B cell (primary cell): ENCODE measurements around the gene SLC22A31. TPM values are rescaled to one million over a fixed set of nuclear protein-coding genes. Genes with fewer than 3 reads are reported as not detected.
A peak's percentile ranks its signal among the peaks of the same experiment; 100 is the strongest.

Experiments used
- ATAC-seq: fragments of 200-7000 bp; cut with Tn5 transposase; one replicate; pipeline ENCODE4 v1.10.0; 2021; ENCODE audit warnings: low read depth, mild to moderate bottlenecking, moderate number of reproducible peaks, moderate library complexity
- CTCF ChIA-PET: fragments of 350-600 bp; sonication (Branson Sonifier 250); formaldehyde crosslinking; loops from one replicate; lab custom pipeline; 2021; ENCODE audit warnings: antibody characterized with exemption, inconsistent platforms; lab: Charles Lee
- POLR2A ChIA-PET: fragments of 350-600 bp; sonication (Branson Sonifier 250); formaldehyde crosslinking; loops from one replicate; lab custom pipeline; 2021; ENCODE audit warnings: antibody characterized with exemption; lab: Charles Lee
- DNase-seq: peaks from one replicate; pipeline ENCODE4 v3.0.0; 2013
- H2AFZ ChIP-seq: 2 replicates; pipeline ENCODE4 v1.6.1; 2012; ENCODE audit warnings: mild to moderate bottlenecking, low read depth, low read length; ENCODE audit not compliant: insufficient read depth, poor library complexity, severe bottlenecking
- H3K27ac ChIP-seq, 2 donors: 1 replicate in 1 of 2; 2 replicates in 1 of 2; pipeline ENCODE4 v1.5.1; 2012 to 2013; ENCODE audit warnings: low read length in 2 of 2, mild to moderate bottlenecking in 2 of 2, moderate library complexity in 1 of 2
- H3K27me3 ChIP-seq, 4 experiments: fragments of 200-600 bp in 1 of 4; sonication (generic) in 1 of 4; replicated peaks in 1 of 4; 1 replicate in 2 of 4; 2 replicates in 2 of 4; pipeline versions ENCODE4 v1.6.1 to v1.7.0; 2013 to 2016; ENCODE audit warnings: low read length in 3 of 4, mild to moderate bottlenecking in 2 of 4, mixed read lengths in 1 of 4, moderate library complexity in 1 of 4; ENCODE audit not compliant: insufficient read depth in 4 of 4, control insufficient read depth in 3 of 4; ENCODE audit errors: control extremely low read depth in 1 of 4
- H3K36me3 ChIP-seq, 2 experiments: replicated peaks in 1 of 2; 1 replicate in 1 of 2; 2 replicates in 1 of 2; pipeline versions ENCODE4 v1.6.1 to v1.7.1; 2013; ENCODE audit warnings: low read length in 1 of 2; ENCODE audit not compliant: insufficient read depth in 2 of 2, control insufficient read depth in 1 of 2; ENCODE audit errors: control extremely low read depth in 1 of 2, extremely low read depth in 1 of 2
- H3K4me1 ChIP-seq, 2 donors: fragments of 200-600 bp in 1 of 2; sonication (generic) in 1 of 2; 1 replicate in 1 of 2; 2 replicates in 1 of 2; pipeline versions ENCODE4 v1.5.1 to v1.6.1; 2013 to 2017; ENCODE audit warnings: low read length in 2 of 2; ENCODE audit not compliant: control insufficient read depth in 2 of 2, insufficient read depth in 2 of 2
- H3K4me2 ChIP-seq: replicated peaks from 2 replicates; pipeline ENCODE3; 2012; ENCODE audit warnings: mild to moderate bottlenecking, low read depth, low read length; ENCODE audit not compliant: poor library complexity, severe bottlenecking
- H3K4me3 ChIP-seq, 5 experiments: fragments of 200-600 bp in 1 of 5; sonication (generic) in 1 of 5; 1 replicate in 3 of 5; 2 replicates in 2 of 5; pipeline versions ENCODE4 v1.5.1 to v1.7.0; 2011 to 2016; ENCODE audit warnings: low read length in 4 of 5, mild to moderate bottlenecking in 4 of 5, low read depth in 2 of 5, control low read depth in 1 of 5, moderate library complexity in 1 of 5; ENCODE audit not compliant: insufficient read depth in 1 of 5; ENCODE audit errors: control extremely low read depth in 1 of 5, extremely low read depth in 1 of 5
- H3K79me2 ChIP-seq: fragments of 200-600 bp; sonication (generic); one replicate; pipeline ENCODE4 v1.6.0; 2016; ENCODE audit warnings: low read length; ENCODE audit not compliant: control insufficient read depth, insufficient read depth
- H3K9ac ChIP-seq: fragments of 200-600 bp; sonication (generic); 2 replicates; pipeline ENCODE4 v1.6.1; 2017; ENCODE audit warnings: mild to moderate bottlenecking, low read length, moderate library complexity
- H3K9me3 ChIP-seq, 3 donors: one replicate each; pipeline versions ENCODE4 v1.6.1 to v1.7.1; 2013; ENCODE audit warnings: low read length in 2 of 3; ENCODE audit not compliant: control insufficient read depth in 2 of 3, insufficient read depth in 1 of 3; ENCODE audit errors: control extremely low read depth in 1 of 3
- H4K20me1 ChIP-seq: 2 replicates; pipeline ENCODE4 v1.6.0; 2012; ENCODE audit warnings: mild to moderate bottlenecking, low read length; ENCODE audit not compliant: insufficient read depth, control insufficient read depth, poor library complexity, severe bottlenecking
- H3K27ac Mint-ChIP-seq: one replicate; pipeline ENCODE4 v1.8.0; 2021; ENCODE audit warnings: mixed read lengths
- H3K27me3 Mint-ChIP-seq: one replicate; pipeline ENCODE4 v1.8.0; 2021; ENCODE audit warnings: mixed read lengths
- H3K4me1 Mint-ChIP-seq: one replicate; pipeline ENCODE4 v1.8.0; 2021; ENCODE audit warnings: mixed read lengths
- H3K4me3 Mint-ChIP-seq: one replicate; pipeline ENCODE4 v1.8.0; 2021; ENCODE audit warnings: mixed read lengths
- H3K9me3 Mint-ChIP-seq: one replicate; pipeline ENCODE4 v1.8.0; 2022; ENCODE audit warnings: mixed read lengths; ENCODE audit not compliant: insufficient read depth
- EZH2 ChIP-seq: IDR thresholded peaks from 2 replicates; pipeline ENCODE4 v1.6.1; 2012; ENCODE audit warnings: borderline replicate concordance, low read depth, mild to moderate bottlenecking, moderate library complexity, low read length; ENCODE audit not compliant: insufficient read depth, poor library complexity, severe bottlenecking
- WGBS: methylation state at CpG from one replicate; pipeline ENCODE4 v1.1.5; 2013; ENCODE audit warnings: missing lambda C conversion rate; ENCODE audit not compliant: insufficient coverage; 5-methylcytosine and 5-hydroxymethylcytosine counted together
- intact Hi-C: fragments of 100-400 bp; cut with micrococcal nuclease; formaldehyde crosslinking; loops from one replicate; pipeline ENCODE4 v1.10.0; 2022
- polyA plus RNA-seq: library from polyadenylated mRNA; depleted of rRNA; stranded (reverse); fragments of >200 nt; gene quantifications from 2 replicates; pipeline ENCODE4 v1.2.3, GENCODE V29; 2012
- total RNA-seq, 2 donors: library from RNA; stranded (reverse); fragments of 120-200 nt in 1 of 2; gene quantifications; 1 replicate in 1 of 2; 2 replicates in 1 of 2; pipeline versions ENCODE4 v1.2.3 to v1.2.4, GENCODE V29; 2013 to 2022
- TF ChIP-seq, protein P1 (sequence below): fragments of 200-600 bp; IDR thresholded peaks from one replicate; pipeline ENCODE4 v1.8.0; 2022; ENCODE audit warnings: antibody characterized with exemption, mild to moderate bottlenecking

Gene SLC22A31
- total and polyA plus RNA-seq, 2 donors (not counting 1 experiment from before 2014, with no cell fraction given) = 0.33 TPM; not detected in 1

DNA sequence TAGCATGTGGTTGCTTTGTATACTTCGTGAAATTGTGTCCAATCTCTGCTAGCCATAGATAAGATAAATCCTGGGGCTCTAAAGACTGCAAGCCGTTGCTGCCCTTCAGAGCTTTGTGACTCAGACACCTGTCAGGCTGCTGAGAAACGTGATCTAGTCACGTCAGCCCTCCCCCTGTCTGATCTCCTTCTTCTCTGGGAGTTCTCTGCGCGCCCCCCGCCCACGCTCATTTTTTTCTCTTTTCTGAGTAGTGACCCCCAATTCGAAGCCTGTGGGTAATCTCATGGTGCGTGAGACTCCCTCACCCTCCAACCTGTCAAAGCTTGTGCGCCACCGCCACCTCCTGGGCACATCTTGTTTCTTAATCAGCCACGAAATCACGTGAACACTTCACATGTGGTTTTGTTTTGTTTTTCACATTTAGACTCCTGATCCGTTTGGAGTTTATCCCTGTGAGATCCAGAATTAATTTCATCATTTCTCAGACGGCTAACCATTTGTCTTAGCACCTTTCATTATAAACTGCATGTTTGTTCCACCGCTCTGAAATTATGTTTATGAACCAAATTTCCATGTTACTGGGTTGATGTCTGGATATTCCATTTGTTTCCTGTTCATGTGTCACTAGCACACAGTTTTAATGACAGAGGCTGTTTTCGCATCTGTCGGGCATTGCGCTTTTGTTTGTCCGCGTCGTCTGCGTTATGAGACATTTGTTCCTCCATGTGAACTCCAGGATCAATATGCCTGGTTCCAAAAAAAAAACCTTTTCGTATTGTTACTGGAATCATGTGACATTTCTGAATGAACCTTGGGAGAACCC, 16.2 kb upstream of the SLC22A31 start:
- DNase-seq = peak; percentile 89
- Histone ChIP-seq H3K36me3 (peaks cover 0 to 8% of the 10 kb centered on the region in 2 experiments), H3K4me2 (peak overlapping the region; percentile 97), H3K4me1 (peaks cover 12 to 17% of the 10 kb centered on the region in 2 donors), H2AFZ (peak overlapping the region; percentile 92), H3K4me3 (peak overlapping the region; percentile 80 to 92 (median 86)), H3K27me3 (no peaks in the 10 kb centered on the region), H3K79me2 (peaks cover 20% of the 10 kb centered on the region), H4K20me1 (no peaks in the 10 kb centered on the region), H3K9ac (peak overlapping the region; percentile 92), H3K9me3 (no peaks in the 10 kb centered on the region), H3K27ac (peak overlapping the region; percentile 81 to 92)
- no peaks in the 10 kb centered on the region for H3K9me3 Mint-ChIP-seq
- intact Hi-C loops = loop anchor here (1.0 to 10.0 kb wide), 14 partner anchors 24 to 764 kb away; partner anchors contain the start of genes ACSF3, APRT, CDH15 and TRAPPC2L
- peak overlapping the region; percentile 80 for H3K4me3 Mint-ChIP-seq
- TF ChIP-seq, protein P1, sequence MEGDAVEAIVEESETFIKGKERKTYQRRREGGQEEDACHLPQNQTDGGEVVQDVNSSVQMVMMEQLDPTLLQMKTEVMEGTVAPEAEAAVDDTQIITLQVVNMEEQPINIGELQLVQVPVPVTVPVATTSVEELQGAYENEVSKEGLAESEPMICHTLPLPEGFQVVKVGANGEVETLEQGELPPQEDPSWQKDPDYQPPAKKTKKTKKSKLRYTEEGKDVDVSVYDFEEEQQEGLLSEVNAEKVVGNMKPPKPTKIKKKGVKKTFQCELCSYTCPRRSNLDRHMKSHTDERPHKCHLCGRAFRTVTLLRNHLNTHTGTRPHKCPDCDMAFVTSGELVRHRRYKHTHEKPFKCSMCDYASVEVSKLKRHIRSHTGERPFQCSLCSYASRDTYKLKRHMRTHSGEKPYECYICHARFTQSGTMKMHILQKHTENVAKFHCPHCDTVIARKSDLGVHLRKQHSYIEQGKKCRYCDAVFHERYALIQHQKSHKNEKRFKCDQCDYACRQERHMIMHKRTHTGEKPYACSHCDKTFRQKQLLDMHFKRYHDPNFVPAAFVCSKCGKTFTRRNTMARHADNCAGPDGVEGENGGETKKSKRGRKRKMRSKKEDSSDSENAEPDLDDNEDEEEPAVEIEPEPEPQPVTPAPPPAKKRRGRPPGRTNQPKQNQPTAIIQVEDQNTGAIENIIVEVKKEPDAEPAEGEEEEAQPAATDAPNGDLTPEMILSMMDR = peak; percentile 81
- no peak for TF ChIP-seq EZH2
- ChIA-PET POLR2A (interaction anchor here (0.7 to 1.3 kb wide), 4 partner anchors 49 to 404 kb away, joined by 3 to 6 read pairs (median 3); partner anchors contain the start of gene APRT), CTCF (interaction anchor here (0.7 to 2.2 kb wide), 18 partner anchors 24 to 480 kb away, joined by 3 to 30 read pairs (median 4); partner anchors contain the start of genes CDH15, GALNS and TRAPPC2L)
- peaks cover 19% of the 10 kb centered on the region for H3K4me1 Mint-ChIP-seq
- peak; percentile 55 for ATAC-seq
- H3K27me3 Mint-ChIP-seq = no peaks in the 10 kb centered on the region
- WGBS = under 1% methylated on average over 21 of the region's 25 CpGs
- H3K27ac Mint-ChIP-seq = peak overlapping the region; percentile 80
